SH-SY5Y (cell line): Measurements from ENCODE around the gene SAV1.

Source experiments
- GATA2 ChIP-seq: IDR thresholded peaks from 2 replicates; pipeline ENCODE4 v1.6.1; 2011; ENCODE audit warnings: mild to moderate bottlenecking, low read depth, low read length
- GATA3 ChIP-seq: IDR thresholded peaks from 2 replicates; pipeline ENCODE4 v1.6.1; 2011; ENCODE audit warnings: low read depth, mild to moderate bottlenecking, low read length, moderate library complexity

GRCh38 chr14:50608302-50608851 is 59.7 kb downstream of the SAV1 start:
- TF ChIP-seq GATA3 (no peak), GATA2 (no peak)
